GM18511 (cell line): ENCODE measurements around the gene ANKRD52.
A peak's percentile ranks its signal among the peaks of the same experiment; 100 is the strongest.
"Not testable (repeated sequence)": the region's sequence is repeated elsewhere in the genome, so short reads cannot be mapped to it uniquely, and the experiment has no call there.

ENCODE experiments used
- ATAC-seq: cut with Tn5 transposase; IDR thresholded peaks from one replicate; pipeline ENCODE4 v1.9.1; 2021; ENCODE audit warnings: mild to moderate bottlenecking, moderate library complexity; ENCODE audit not compliant: unreplicated experiment

ANKRD52 gene

DNA sequence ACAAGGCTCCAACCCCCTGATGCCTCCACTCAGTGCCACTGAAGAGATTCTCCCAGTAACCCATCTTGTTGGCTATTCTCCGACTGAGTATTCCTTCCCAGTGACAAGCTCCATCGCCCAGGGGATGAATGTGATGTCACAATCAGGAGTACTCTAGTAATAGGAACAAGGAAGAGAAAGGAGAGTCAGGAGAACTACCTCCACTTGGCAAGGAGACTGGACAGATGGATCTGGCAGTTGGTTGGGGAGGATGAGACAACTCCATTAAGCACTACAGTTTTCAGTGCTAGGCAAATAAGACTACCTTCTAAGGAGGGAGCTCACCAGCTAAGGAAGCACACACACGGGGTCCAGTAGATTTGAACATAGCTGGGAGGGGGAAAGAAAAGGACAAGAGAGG is 41.7 kb downstream of the ANKRD52 start:
- no peak for ATAC-seq

DNA sequence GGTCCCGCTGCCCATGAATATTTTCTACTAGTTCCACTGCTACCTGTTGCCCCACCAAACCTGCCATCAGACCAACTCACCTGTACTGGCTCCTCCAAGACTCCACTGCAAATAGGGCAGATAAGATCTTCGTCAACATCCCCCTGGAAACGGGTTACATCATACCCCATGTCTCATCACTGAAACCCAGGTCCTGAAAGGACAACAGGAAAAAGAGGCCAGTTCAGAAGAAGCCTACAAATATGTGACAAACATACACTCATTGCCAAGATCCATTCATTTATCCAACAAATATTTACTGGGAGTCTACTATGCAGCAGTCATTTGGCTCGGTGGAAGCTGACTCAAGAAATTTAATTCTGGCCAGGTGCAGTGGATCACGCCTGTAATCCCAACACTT is 44.3 kb downstream of the ANKRD52 start:
- ATAC-seq = no peak

GRCh38 chr12:56212361-56212760 is 45.8 kb downstream of the ANKRD52 start:
- no peak for ATAC-seq

DNA sequence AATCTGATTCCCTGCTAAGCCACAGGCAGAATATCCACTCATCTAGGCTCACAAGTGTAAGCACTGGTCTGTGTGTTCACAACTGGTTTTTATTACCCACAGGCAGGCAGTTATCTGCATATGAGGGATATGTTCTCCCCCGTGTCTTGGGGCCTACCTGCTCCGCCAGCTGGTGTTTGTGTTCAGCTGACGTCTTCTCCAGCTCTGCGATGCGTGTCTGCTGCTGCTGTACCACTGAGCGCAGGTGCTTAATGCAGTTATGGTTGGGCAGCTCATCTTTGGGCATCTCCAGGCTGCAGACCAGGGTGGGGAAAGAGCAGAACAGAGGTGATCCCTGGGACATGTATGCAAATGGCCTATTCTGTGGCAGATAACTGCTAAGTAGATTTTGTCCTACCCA is 50.2 kb downstream of the ANKRD52 start:
- ATAC-seq = no peak

GRCh38 chr12:56206452-56207166 is 51.6 kb downstream of the ANKRD52 start:
- no peak for ATAC-seq

DNA sequence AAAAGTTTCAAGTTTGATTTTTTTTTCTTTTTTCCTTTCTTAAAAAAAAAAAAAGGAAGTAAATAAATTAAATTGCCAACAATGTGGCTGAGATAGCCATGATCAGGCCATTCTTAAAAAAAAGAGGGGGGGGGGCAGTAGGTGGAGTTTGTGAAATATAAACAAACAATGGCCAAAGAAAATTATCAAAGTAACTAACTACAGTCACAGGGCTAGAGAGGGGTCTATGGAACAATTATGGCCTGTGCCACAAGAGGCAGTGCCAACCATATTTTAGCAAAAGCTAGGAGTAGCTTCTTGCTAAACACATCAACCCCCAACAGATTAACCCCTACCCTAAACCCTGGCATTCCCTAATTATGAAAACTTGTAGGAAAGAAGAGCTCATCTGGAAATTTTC is 52.7 kb downstream of the ANKRD52 start:
- ATAC-seq = no peak

DNA sequence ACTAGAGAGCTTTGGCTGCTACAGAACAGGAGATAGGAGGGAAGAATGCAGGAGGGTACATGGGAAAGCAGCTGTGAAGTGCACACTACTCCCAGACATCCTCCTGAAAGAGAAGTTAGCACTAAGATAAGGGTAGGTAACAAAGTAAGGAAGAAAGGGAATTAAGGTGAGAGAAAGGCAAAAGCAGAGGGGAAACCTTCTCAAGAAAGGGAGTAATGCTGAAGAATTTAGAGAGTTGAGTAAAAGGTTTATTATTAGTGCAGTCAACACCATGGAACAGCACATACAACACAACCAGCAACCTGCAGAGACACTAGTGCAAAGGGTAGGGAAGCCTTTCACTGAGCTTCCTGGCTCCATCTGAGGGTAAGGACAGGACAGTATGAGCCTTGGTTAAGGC is 53.9 kb downstream of the ANKRD52 start:
- ATAC-seq = no peak

- no peak for ATAC-seq
These were observed 55.3 kb downstream of the ANKRD52 start for GRCh38 chr12:56202838-56203237.

DNA sequence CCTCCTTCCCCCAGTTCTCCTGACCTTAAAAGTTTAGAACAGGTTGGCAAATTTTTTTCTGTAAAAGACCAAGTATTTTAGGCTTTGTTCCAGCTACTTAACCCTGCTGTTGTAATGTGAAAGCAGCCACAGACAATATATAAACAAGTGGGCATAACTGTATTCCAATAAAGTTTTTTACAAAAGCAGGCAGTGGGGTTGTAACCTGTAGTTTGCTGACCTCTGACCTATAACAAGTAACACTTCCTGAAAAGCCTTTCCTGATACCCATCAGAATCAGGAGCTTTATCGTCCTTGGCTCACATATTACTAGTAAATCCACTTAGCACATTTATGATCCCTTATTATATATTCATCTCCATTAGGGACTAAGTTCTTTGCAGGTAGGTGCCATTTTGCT is 55.8 kb downstream of the ANKRD52 start:
- ATAC-seq = no peak

DNA sequence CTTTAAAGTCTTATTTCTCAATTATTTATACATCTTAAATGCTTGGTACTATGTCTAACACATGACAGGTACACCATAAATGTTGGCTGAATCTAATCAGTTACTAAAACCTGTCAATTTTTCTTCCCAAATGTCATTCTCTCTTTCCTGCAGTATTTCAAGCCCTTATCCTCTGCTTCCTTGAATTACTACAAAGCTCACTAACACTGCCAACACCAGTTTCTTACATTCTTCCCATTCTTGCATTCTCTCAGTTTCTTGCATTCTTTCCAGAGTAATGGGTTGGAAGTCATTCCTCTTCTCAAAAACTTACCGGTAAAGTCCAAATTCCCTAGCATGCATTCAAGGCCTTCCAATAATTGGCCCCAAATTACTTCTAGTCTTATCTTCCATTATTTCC is 59.3 kb downstream of the ANKRD52 start:
- ATAC-seq = no peak

- ATAC-seq = no peak
These were observed 60.1 kb downstream of the ANKRD52 start for GRCh38 chr12:56197921-56198635.

GRCh38 chr12:56196818-56197550 is 61.2 kb downstream of the ANKRD52 start:
- ATAC-seq = not testable (repeated sequence)

- no peak for ATAC-seq
These were observed 65.1 kb downstream of the ANKRD52 start for GRCh38 chr12:56193025-56193578.

DNA sequence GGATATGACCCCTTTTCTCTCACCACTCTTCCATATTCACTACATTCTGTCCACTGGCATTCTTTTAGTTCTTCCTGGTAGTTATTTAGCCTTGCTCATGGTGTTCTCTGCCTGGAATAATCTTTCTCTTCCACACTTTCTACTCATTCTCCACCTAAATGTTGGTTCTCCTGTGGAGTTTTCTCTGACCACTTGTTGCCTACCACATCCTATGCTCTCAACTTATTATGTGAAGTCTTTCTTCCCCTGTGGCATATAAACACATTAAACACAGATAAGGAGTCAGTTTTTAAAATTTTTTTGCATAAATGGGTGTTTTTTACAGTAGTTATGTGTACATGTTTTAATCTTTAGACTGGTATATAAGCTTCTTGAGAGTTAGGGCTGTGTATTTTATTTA is 65.6 kb downstream of the ANKRD52 start:
- no peak for ATAC-seq

DNA sequence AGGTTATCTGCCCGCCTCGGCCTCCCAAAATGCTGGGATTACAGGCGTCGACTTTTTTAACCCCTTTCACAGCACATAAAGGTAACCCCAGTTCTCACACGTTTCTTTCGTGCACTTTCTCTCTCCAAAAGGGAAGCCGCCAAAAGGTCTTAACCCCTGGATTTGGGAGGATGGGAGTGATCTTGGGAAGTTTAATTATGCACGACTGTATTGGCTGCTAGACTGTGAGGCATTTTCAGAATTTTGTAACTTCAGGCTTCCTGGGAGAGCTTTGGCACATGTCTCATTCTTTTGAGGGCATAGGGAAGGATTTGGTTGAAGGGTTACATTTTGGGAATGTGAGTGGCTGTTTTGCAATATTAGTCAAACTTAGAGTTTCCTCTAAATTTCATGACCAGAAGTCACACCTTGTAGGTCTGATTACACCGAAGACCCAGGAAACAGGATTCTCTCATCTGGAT is 67.5 kb downstream of the ANKRD52 start:
- no peak for ATAC-seq

DNA sequence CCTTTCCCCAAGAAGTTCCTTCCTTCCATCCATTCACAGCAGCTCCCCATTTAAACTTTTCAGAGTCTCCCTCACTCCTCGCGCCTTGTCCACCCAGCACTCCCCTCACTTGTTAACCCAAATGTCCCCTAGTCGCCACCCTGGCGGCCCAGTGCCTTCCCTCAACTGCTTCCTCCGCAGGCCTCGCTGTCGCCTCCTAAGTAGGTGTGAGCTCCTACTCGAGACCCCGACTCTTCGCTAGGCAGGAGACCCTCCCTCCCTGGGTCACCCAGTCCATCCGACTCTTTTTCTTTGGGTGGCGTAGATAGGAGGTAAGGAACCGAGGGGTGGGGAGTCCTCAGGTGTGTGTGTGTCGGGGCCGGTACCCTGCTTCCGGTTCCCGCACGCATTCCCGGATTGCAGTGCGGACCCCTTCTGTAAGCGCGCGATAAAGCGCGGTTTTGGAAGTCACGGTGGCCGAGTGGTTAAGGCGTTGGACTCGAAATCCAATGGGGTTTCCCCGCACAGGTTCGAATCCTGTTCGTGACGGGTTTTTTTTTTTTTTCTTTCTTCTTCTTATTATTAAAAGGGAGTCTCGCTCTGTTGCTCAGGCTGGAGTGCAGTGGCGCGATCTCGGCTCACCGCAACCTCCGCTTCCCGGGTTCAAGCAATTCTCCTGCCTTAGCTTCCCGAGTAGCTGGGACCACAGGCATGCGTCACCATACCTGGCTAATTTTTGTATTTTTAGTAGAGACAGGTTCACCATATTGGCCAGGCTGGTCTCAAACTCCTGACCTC is 68.1 kb downstream of the ANKRD52 start:
- ATAC-seq = peak; percentile 50

DNA sequence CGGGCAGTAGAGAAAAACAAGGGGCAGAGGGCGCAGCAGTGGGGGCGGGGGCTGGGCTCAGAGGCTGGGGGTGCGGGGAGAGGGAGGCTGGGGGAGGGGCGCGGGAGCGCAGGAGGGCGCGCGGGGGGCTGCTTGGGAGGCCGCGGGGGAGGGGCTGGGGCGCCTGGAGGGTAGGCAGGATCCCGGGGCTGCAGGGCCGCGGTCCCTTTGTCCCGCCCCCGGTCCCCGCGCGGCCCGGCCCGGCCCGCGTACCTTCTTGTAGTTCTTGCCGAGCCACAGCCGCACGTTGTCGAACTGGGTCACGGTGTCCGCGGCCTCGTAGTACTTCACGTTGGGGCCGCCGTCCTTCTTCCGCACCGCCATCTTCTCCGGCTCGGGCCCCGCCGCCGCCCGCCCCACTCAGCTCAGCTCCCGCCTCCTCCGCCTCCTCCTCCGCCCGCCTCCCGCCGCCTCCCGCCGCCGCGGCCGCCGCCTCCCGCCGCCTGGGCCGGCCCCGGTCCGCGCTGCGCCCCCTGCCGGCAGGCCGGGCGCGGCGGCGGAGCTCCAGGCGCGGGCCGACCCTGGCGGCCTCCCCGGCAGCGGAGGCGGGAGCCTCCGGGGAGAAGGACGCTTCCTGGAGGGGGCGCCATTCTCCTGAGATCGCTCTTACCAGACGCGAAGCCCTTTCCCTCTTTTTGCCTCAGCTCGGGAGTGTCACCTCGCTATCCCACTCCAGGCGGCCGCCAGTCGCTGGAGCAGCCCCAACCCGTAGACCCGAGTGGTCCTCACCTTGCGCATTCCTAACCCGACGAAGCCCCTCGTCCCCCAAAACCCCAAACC is 68.9 kb downstream of the ANKRD52 start, which contains the start of gene SMARCC2:
Gene SMARCC2, minus strand, starts transcription at position 385 of the 819 bp plus-strand sequence. Its CDS starts 22 bp downstream, at position 363.
- peak; percentile 70 for ATAC-seq

GRCh38 chr12:56188778-56189098 is 69.4 kb downstream of the ANKRD52 start:
- ATAC-seq = peak; percentile 2

DNA sequence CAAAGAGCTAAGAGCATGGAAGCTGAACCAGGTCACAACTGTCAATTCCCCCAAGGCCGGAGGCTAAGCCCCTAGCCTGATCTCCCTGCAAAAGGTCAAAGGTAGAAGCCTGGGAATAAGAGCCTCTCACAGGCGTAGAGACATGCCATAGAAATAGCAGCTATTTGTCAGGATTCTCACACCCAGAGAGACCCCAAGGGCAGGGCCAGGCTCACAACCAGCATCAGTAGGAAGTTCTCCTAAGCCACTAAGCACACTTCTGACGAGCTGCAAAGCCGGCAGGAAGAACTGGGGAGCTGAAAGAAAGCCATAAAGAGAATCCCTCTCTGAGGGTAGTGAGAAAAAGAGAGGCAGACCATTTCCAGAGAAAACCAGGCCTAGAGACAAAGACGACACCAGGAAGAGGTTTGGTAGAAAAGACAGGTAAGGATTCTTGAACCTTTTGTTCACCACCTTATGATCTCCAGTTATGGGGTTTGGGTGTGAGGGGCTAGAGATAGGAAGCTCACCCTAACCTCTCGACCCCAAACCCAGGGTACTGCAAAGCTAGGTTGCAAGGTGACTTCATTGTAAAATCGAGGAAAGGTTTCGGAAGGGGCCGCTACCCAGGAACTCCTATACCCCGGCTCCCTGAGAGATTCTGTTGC is 69.9 kb downstream of the ANKRD52 start:
- ATAC-seq = no peak
